Loucy (cell line): ENCODE measurements around the gene KIAA0232.

Source experiments
- H2AFZ ChIP-seq: fragments of 200-600 bp; sonication (generic); 2 replicates; pipeline ENCODE4 v1.6.0; 2016; ENCODE audit warnings: antibody characterized with exemption, mild to moderate bottlenecking, low read length, moderate library complexity
- H3F3A ChIP-seq: fragments of 200-600 bp; 2 replicates; pipeline ENCODE4 v1.6.0; 2016; ENCODE audit warnings: antibody characterized with exemption, low read depth, mild to moderate bottlenecking
- H3K27me3 ChIP-seq: fragments of 200-600 bp; sonication (generic); 2 replicates; pipeline ENCODE4 v1.6.1; 2014; ENCODE audit warnings: low read length, mild to moderate bottlenecking; ENCODE audit not compliant: insufficient read depth, poor library complexity, severe bottlenecking
- H3K36me3 ChIP-seq: fragments of 200-600 bp; sonication (generic); 2 replicates; pipeline ENCODE4 v1.6.1; 2016; ENCODE audit warnings: low read length; ENCODE audit not compliant: insufficient read depth
- H3K4me1 ChIP-seq: fragments of 200-600 bp; sonication (generic); 2 replicates; pipeline ENCODE4 v1.5.1; 2014; ENCODE audit warnings: low read length, mild to moderate bottlenecking; ENCODE audit not compliant: insufficient read depth, poor library complexity, severe bottlenecking
- H3K4me2 ChIP-seq: fragments of 200-600 bp; sonication (generic); 2 replicates; pipeline ENCODE4 v1.6.0; 2014; ENCODE audit warnings: antibody characterized with exemption, low read length, low read depth, mild to moderate bottlenecking; ENCODE audit not compliant: poor library complexity, severe bottlenecking
- H3K4me3 ChIP-seq: fragments of 200-600 bp; sonication (generic); 2 replicates; pipeline ENCODE4 v1.5.1; 2014; ENCODE audit warnings: low read length, mild to moderate bottlenecking, mixed read lengths; ENCODE audit not compliant: poor library complexity, severe bottlenecking
- H3K79me2 ChIP-seq: fragments of 200-600 bp; sonication (generic); 2 replicates; pipeline ENCODE4 v1.6.1; 2014; ENCODE audit warnings: low read length; ENCODE audit not compliant: insufficient read depth
- H3K9ac ChIP-seq: fragments of 200-600 bp; sonication (generic); 2 replicates; pipeline ENCODE4 v1.6.0; 2014; ENCODE audit warnings: mild to moderate bottlenecking, low read depth, low read length, moderate library complexity; ENCODE audit not compliant: poor library complexity, severe bottlenecking
- H3K9me2 ChIP-seq: fragments of 200-600 bp; sonication (generic); replicated peaks from 2 replicates; pipeline ENCODE4 v1.6.1; 2016; ENCODE audit warnings: low read depth, low read length, mixed read lengths
- H3K9me3 ChIP-seq: fragments of 200-600 bp; sonication (generic); 2 replicates; pipeline ENCODE4 v1.6.1; 2014; ENCODE audit warnings: mild to moderate bottlenecking, antibody characterized with exemption, low read length, low read depth; ENCODE audit not compliant: insufficient read depth
- H4K20me1 ChIP-seq: fragments of 200-600 bp; sonication (generic); 2 replicates; pipeline ENCODE4 v1.6.0; 2014; ENCODE audit warnings: antibody characterized with exemption, low read length, mild to moderate bottlenecking; ENCODE audit not compliant: insufficient read depth, poor library complexity, severe bottlenecking
- EZH2phosphoT487 ChIP-seq: fragments of 200-600 bp; IDR thresholded peaks from 2 replicates; pipeline ENCODE4 v1.6.1; 2018; ENCODE audit warnings: antibody characterized with exemption, mild to moderate bottlenecking, moderate library complexity, borderline replicate concordance
- TF ChIP-seq, protein P1 (sequence below): fragments of 200-600 bp; sonication (generic); conservative IDR thresholded peaks from 2 replicates; pipeline ENCODE4 v1.5.1; 2014; ENCODE audit warnings: mild to moderate bottlenecking, antibody characterized with exemption, low read length

The KIAA0232 gene, protein sequence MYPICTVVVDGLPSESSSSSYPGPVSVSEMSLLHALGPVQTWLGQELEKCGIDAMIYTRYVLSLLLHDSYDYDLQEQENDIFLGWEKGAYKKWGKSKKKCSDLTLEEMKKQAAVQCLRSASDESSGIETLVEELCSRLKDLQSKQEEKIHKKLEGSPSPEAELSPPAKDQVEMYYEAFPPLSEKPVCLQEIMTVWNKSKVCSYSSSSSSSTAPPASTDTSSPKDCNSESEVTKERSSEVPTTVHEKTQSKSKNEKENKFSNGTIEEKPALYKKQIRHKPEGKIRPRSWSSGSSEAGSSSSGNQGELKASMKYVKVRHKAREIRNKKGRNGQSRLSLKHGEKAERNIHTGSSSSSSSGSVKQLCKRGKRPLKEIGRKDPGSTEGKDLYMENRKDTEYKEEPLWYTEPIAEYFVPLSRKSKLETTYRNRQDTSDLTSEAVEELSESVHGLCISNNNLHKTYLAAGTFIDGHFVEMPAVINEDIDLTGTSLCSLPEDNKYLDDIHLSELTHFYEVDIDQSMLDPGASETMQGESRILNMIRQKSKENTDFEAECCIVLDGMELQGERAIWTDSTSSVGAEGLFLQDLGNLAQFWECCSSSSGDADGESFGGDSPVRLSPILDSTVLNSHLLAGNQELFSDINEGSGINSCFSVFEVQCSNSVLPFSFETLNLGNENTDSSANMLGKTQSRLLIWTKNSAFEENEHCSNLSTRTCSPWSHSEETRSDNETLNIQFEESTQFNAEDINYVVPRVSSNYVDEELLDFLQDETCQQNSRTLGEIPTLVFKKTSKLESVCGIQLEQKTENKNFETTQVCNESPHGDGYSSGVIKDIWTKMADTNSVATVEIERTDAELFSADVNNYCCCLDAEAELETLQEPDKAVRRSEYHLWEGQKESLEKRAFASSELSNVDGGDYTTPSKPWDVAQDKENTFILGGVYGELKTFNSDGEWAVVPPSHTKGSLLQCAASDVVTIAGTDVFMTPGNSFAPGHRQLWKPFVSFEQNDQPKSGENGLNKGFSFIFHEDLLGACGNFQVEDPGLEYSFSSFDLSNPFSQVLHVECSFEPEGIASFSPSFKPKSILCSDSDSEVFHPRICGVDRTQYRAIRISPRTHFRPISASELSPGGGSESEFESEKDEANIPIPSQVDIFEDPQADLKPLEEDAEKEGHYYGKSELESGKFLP (N-terminal part only)

DNA sequence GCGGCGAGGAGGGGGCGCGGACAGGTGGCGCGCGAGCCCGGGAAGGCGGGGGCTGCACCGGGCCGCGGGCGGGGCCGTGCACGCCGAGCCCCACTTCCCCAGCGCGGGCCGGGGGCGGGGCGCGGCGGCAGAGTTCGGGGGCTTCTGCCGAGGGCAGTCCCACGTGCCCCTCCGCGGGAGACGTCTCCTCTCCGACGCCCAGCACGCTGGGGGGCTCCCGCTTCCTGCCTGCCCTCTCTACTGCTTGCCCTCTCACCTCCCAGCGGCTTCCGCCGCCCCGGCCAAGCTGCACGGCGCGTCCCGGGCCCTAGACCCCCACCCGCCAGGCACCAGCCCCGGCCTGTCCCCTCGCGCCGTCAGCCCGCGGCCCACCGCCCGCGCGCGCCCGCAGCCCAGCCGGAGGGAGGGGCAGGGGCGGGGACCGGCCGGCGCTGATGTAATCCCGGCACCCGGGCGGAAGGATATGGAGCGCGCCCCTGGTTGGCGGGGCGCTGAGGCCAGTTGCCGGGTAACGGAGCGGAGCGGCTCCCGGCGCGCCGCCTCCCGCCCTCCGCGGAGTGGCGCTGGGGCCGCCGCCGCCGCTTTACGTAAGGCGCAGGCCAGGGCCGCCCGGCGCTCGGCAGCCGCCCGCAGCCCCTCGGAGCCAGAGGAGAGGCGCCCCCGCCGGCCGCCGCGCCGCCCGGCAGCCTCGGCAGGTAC is at the start of gene KIAA0232:
KIAA0232 (plus strand) TSS at position 581 of the 699 bp plus-strand sequence. CDS start 41,727 bp downstream, outside the sequence.
- Histone ChIP-seq H3K4me2 (peak within 1 kb of the TSS; percentile 94), H2AFZ (peak within 1 kb of the TSS; percentile 68), H3K9me3 (no peaks in the 10 kb centered on the region), H3K9me2 (no peaks in the 10 kb centered on the region), H4K20me1 (peaks cover 30% of the 10 kb centered on the region), H3K4me1 (peaks cover 53% of the 10 kb centered on the region), H3K79me2 (peaks cover 38% of the 10 kb centered on the region), H3K9ac (peak within 1 kb of the TSS; percentile 94), H3K36me3 (no peaks in the 10 kb centered on the region), H3K4me3 (peak within 1 kb of the TSS; percentile 91), H3F3A (no peaks in the 10 kb centered on the region; the same call in 1 of the 2 replicates), H3K27me3 (no peaks in the 10 kb centered on the region)
- TF ChIP-seq, protein P1, sequence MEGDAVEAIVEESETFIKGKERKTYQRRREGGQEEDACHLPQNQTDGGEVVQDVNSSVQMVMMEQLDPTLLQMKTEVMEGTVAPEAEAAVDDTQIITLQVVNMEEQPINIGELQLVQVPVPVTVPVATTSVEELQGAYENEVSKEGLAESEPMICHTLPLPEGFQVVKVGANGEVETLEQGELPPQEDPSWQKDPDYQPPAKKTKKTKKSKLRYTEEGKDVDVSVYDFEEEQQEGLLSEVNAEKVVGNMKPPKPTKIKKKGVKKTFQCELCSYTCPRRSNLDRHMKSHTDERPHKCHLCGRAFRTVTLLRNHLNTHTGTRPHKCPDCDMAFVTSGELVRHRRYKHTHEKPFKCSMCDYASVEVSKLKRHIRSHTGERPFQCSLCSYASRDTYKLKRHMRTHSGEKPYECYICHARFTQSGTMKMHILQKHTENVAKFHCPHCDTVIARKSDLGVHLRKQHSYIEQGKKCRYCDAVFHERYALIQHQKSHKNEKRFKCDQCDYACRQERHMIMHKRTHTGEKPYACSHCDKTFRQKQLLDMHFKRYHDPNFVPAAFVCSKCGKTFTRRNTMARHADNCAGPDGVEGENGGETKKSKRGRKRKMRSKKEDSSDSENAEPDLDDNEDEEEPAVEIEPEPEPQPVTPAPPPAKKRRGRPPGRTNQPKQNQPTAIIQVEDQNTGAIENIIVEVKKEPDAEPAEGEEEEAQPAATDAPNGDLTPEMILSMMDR: no peak; the same call in 1 of the 2 replicates
- TF ChIP-seq EZH2phosphoT487: no peak

DNA sequence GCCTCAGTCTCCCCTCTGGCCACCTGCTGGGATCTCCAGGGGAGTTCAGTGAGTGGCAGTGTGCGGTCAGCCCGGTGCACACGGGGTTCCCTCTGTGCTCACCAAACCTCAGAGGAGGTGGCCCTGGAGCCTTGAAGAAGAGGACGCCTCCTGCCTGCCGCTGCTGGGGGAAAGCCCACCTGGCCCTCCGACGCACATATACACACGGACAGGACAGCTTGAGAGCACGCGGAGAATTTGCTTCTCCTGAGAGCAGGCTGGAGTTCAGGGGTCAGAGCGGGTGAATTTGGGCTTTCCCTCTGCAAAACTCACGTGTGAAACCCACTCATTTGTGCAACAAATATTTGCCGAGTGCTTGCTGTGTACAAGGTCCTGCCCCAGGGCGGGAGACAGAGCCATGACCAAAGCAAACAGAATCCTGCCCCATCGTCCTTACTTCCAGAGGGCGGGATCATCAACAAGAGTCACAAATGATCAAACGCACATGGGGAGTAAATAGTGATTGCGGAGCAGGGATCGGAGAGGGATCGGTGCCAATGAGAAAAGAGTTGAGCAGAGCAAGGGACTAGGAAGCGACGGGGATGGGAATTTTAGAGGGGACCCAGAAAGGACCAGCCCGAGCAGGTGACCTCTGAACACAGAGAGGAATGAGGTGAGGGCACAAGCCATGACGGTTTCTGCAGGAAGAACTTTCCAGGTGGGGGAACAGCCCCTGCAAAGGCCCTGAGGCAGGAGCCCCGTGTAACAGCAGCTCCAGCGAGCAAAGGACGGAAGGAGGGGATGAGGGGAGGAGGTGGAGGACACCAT is 49.0 kb upstream of the KIAA0232 start:
- no peaks in the 10 kb centered on the region for H3K79me2 ChIP-seq
- H3K27me3 ChIP-seq: no peaks in the 10 kb centered on the region
- no peak overlapping the region for H2AFZ ChIP-seq
- H3K36me3 ChIP-seq: no peaks in the 10 kb centered on the region
- no peak overlapping the region for H3K4me2 ChIP-seq
- H3K9ac ChIP-seq: no peak overlapping the region
- no peaks in the 10 kb centered on the region for H3K4me1 ChIP-seq
- no peaks in the 10 kb centered on the region for H3K9me3 ChIP-seq
- H3F3A ChIP-seq: no peaks in the 10 kb centered on the region
- TF ChIP-seq, protein P1: no peak
- no peak for TF ChIP-seq EZH2phosphoT487
- no peaks in the 10 kb centered on the region for H4K20me1 ChIP-seq
- no peak overlapping the region for H3K4me3 ChIP-seq
- H3K9me2 ChIP-seq: no peaks in the 10 kb centered on the region
